KOPT-K1 (cell line): ENCODE measurements around the gene HPCAL1.

ENCODE experiments used
- H3K27ac ChIP-seq: fragments of 200-600 bp; sonication (generic); 2 replicates; pipeline ENCODE4 v1.5.1; 2016; ENCODE audit warnings: antibody characterized with exemption, mild to moderate bottlenecking, low read depth, low read length; ENCODE audit not compliant: poor library complexity, severe bottlenecking
- H3K36me3 ChIP-seq: fragments of 200-600 bp; sonication (generic); 2 replicates; pipeline ENCODE4 v1.5.1; 2017; ENCODE audit warnings: antibody characterized with exemption, mild to moderate bottlenecking, low read length, moderate library complexity; ENCODE audit not compliant: insufficient read depth
- H3K9me3 ChIP-seq: fragments of 200-600 bp; sonication (generic); 2 replicates; pipeline ENCODE4 v1.5.1; 2017; ENCODE audit warnings: antibody characterized with exemption, low read length, mild to moderate bottlenecking; ENCODE audit not compliant: insufficient read depth, poor library complexity, severe bottlenecking

The HPCAL1 gene

DNA sequence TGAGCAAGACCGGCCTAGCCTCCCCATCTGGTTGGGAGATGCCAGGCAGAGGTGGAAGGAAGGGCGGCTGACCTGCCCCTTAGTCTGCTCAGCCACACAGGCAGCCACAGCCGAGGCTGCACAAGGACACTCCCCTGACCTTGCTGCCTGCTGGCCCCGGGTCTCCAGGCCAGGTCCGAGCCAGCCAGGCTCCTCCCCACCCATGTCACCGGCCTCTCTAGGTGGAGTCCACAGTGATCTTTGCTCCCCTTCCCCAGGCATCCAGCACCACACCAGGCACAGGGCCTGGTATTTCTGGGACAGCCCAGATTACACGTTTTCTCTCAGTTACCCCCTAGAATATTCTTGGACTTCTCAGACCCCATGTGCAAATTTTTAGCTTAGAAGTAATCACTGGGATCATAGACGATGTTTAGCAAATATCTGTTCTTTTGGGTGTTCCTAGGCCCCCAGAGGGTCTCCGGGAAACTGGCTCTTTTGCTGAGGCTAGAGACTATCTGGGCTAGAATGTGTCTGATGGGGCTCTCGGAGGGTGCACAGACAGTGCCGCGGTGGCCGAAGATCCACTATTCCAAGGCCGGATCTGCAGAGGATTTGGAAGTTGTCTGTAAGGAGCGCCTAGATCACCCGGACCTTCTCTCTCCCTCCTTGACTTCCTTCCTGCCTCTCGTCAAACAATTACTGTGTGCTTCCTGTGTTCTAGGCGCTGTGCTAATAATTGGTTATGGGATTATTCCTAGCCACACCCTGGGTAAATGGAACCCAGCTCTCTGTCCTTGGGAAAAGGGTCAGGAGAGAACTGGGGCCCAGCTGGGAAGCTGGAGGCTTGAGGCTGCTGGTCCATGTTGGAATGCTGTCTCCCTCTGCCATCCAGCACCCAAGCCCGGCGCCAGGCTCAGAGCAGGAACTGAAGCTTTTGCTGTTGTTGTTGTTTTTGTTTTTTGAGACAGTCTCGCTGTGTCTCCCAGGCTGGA lies 98.6 kb downstream of the HPCAL1 start:
- Histone ChIP-seq H3K36me3 (no peaks in the 10 kb centered on the region), H3K27ac (no peak overlapping the region), H3K9me3 (no peaks in the 10 kb centered on the region)

DNA sequence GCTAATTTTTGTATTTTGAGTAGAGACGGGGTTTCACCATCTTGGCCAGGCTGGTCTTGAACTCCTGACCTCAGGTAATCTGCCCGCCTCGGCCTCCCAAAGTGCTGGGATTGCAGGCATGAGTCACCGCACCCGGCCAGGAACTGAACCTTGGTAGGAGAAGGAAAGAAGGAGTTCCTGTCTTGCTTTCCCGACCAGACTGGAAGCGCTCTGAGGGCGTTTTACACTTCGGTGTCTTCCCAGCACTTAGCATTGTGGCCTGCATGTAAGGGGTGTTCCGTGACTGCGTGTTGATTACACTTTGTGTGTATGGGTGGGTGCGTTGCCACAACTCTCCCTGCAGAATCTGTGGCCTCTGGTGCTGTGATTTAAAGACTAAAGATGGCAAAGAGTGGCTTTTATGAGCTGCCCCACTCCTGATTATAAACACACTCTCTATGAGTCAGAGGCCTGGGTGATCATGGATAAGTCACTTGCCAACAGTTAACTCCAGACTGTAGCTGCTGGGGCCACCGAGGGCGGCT lies 99.4 kb downstream of the HPCAL1 start:
- H3K27ac ChIP-seq = no peak overlapping the region

GRCh38 chr2:10402653-10403215 lies 100.0 kb downstream of the HPCAL1 start:
- Histone ChIP-seq H3K27ac (no peak overlapping the region), H3K9me3 (no peaks in the 10 kb centered on the region), H3K36me3 (no peaks in the 10 kb centered on the region)

More for the DNA sequence above, 99.4 kb downstream of the HPCAL1 start:
- no peaks in the 10 kb centered on the region for H3K9me3 ChIP-seq
- H3K36me3 ChIP-seq = no peaks in the 10 kb centered on the region

DNA sequence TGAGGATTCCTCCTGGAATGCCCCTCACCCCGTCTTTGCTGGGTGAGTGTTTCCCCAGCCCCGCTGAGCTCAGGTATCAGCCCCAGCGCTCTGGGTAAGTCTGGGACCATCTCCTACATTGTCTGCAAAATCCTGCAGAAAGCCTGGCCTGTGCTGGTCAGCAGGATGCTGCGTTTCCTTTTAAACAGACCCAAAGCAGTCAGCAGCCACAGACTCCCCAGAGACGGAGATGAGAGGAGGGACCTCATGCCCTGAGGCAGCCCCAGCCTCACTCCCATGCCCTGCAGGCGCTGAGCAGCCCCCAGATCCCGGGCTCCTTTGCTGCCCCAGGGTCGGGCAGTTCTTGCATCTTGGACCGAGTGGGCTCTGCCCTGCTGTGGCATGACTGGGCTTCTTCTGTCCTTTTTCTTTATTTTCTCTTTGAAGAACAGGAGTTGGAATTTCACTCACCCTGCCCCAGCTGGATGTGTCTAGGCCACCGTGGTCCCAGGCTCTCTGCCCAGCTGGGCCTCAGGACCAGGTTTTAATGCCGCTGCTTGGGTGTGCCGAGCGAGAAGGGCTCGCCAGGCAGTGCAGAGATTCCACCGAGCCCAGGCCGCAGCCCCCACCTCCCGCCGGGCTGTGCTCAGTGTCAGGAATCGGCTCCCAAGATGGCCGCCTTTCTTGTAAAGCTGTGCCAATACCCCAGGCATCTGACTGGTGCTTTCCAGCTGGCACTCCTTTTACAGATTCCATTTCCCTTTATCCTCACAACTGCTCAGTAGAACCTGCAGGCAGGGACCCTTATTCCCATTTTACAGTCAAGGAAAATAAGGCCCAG lies 101.8 kb downstream of the HPCAL1 start:
- Histone ChIP-seq H3K36me3 (no peaks in the 10 kb centered on the region), H3K27ac (no peak overlapping the region), H3K9me3 (no peaks in the 10 kb centered on the region)

GRCh38 chr2:10405448-10405847 lies 102.7 kb downstream of the HPCAL1 start:
- H3K9me3 ChIP-seq = no peaks in the 10 kb centered on the region
- H3K27ac ChIP-seq = no peak overlapping the region
- H3K36me3 ChIP-seq = no peaks in the 10 kb centered on the region

DNA sequence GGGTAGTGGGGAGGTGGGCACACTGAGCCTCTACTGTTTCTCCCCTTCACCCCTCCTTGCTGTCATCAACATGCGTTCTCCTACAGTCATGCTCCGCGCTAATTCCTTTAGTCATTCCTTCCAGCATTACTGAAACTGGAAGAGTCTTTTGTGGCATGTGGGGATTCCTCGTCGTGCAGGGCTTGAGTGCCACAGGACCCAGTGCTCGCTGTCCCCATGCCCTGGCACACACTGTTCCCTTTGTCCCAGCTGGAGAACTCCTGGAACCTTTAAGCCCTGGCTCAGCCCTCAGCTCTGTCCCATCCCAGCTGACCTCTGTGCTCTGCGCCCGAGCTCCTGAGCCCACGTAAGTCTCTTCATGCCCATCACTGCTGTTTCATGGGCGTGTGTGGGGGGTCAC lies 103.3 kb downstream of the HPCAL1 start:
- Histone ChIP-seq H3K9me3 (no peaks in the 10 kb centered on the region), H3K27ac (no peak overlapping the region)

DNA sequence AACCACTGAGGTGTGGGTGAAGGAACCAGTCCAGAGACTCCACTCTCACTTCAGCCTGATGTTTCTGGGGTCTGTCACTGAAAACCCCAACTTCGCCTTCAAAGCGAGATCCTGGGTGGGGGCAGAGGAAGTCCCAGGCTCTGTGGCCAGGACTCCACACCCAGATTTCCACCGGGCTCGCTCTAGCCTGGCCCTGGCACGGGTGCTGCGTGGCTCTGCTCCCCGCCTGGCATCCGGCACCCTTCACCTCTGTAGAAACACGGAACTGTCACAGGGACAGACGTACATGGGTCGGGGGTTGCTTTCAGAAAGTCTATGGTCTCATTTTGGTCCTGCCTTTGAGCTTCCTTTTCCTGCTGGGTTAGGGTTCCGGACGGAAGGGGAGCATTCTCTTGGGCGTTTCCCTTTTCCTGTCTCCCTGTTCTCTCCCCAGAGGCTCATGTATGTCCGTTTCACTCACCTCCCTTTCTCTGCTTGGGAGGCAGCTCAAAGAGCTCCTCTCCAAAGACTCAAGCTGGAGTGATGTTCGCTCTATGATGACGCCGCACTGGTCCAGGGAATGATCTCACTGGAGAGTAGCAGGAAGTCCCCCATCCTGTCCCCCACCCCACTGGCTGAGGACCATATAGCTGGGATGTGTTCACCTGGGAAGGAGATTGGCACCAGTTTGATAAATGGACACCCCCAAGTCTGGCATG lies 103.9 kb downstream of the HPCAL1 start:
- no peaks in the 10 kb centered on the region for H3K36me3 ChIP-seq
- H3K27ac ChIP-seq = peak overlapping the region; percentile 28
- no peaks in the 10 kb centered on the region for H3K9me3 ChIP-seq

More for the DNA sequence above, 103.3 kb downstream of the HPCAL1 start:
- no peaks in the 10 kb centered on the region for H3K36me3 ChIP-seq

GRCh38 chr2:10407432-10407831 lies 104.7 kb downstream of the HPCAL1 start:
- peak overlapping the region; percentile 28 for H3K27ac ChIP-seq
- no peaks in the 10 kb centered on the region for H3K9me3 ChIP-seq
- no peaks in the 10 kb centered on the region for H3K36me3 ChIP-seq

DNA sequence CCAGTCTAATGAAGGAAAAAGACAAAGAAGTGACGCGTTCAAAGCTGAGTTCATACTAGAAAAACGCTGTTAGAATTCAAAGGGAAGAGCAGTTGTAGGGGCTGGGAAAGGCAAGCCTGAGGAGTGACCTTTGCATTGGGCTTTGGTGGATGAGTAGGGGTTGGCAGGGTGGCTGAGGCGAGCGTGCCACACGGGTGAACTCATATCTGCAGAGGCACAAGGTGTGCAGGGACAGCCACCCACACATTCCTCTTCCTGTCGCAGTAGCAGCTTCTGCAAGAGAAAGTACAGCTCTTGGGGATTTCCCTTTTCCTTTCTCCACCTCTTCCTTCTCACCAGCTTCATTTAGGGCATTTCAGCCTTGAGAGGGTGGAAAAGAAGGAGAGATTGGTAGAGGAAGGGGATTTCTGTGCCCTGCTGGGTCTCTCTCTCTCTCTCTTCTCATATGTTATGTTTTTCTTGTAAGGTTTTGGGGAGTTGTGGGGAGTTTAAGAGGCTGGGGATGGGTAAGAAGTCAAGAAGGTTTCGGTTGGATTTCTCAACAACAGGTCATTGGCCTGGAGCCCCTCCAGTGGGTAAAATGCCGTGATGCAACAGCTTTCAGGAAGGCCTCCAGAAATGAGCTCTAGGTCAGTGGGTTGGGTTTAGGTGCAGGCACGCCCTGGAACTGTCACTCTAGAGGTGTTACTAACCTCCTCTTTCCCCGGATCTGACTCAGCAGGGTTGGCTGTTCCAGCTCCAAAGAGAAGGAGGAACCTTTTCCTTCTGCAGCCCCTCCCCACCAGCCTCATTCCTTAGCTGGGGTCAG lies 105.3 kb downstream of the HPCAL1 start:
- Histone ChIP-seq H3K9me3 (no peaks in the 10 kb centered on the region), H3K36me3 (no peaks in the 10 kb centered on the region), H3K27ac (peak overlapping the region; percentile 28)

GRCh38 chr2:10408649-10409579 lies 106.2 kb downstream of the HPCAL1 start:
- Histone ChIP-seq H3K9me3 (no peaks in the 10 kb centered on the region), H3K36me3 (no peaks in the 10 kb centered on the region), H3K27ac (peak overlapping the region; percentile 28)

GRCh38 chr2:10410001-10410822 lies 107.5 kb downstream of the HPCAL1 start:
- H3K9me3 ChIP-seq = no peaks in the 10 kb centered on the region
- H3K27ac ChIP-seq = no peak overlapping the region
- no peaks in the 10 kb centered on the region for H3K36me3 ChIP-seq

- Histone ChIP-seq H3K36me3 (no peaks in the 10 kb centered on the region), H3K27ac (no peak overlapping the region), H3K9me3 (no peaks in the 10 kb centered on the region)
Observed at GRCh38 chr2:10410823-10411437, 108.2 kb downstream of the HPCAL1 start.
